Uterus (tissue), 2 donors: ENCODE data around the gene SBNO2.

Experiments used
- POLR2A ChIP-seq, 2 donors: fragments of 450-650 bp; IDR thresholded peaks; one replicate each; pipeline ENCODE4 v1.6.1; 2016; ENCODE audit warnings: antibody characterized with exemption in 2 of 2, mild to moderate bottlenecking in 1 of 2, moderate library complexity in 1 of 2
- TF ChIP-seq, protein P1 (sequence below), 4 experiments: fragments of 200-600 bp in 2 of 4; fragments of 450-650 bp in 2 of 4; sonication (generic) in 2 of 4; IDR thresholded peaks; one replicate each; pipeline ENCODE4 v1.5.1; 2016 to 2019; ENCODE audit warnings: antibody characterized with exemption in 4 of 4, mild to moderate bottlenecking in 2 of 4, moderate library complexity in 1 of 4

DNA sequence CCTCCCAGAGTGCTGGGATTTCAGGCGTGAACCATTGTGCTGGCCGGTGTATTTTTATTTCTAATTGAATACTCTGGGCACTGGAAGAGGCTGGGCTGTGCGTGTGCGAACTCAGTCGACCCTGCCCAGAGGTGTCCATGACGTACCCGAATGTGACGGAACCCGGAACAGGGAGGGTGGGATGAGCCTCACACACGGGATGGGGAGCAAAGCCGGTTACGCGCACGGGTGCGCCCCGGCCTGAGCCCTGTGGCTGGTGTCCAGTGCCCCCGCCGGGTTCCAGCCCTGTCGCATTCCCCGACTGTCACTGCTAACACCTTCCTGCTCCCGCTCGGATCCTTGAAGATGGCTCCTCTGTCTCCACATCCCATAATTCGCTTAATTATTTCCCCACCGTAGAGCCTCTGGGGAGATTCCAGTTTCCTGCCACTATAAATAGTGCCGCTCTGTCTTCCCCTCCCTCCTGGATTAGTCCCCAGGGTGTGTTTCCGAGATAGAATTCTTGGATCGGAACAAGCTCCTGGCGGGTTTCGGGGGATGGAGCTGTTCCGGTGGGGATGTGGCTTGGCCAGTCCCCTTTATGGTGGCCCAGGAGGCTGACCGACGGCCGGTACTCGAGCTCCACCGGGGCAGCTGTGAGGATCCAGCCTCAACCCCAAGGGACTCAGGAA is 22.0 kb downstream of the SBNO2 start:
- TF ChIP-seq, protein P1, sequence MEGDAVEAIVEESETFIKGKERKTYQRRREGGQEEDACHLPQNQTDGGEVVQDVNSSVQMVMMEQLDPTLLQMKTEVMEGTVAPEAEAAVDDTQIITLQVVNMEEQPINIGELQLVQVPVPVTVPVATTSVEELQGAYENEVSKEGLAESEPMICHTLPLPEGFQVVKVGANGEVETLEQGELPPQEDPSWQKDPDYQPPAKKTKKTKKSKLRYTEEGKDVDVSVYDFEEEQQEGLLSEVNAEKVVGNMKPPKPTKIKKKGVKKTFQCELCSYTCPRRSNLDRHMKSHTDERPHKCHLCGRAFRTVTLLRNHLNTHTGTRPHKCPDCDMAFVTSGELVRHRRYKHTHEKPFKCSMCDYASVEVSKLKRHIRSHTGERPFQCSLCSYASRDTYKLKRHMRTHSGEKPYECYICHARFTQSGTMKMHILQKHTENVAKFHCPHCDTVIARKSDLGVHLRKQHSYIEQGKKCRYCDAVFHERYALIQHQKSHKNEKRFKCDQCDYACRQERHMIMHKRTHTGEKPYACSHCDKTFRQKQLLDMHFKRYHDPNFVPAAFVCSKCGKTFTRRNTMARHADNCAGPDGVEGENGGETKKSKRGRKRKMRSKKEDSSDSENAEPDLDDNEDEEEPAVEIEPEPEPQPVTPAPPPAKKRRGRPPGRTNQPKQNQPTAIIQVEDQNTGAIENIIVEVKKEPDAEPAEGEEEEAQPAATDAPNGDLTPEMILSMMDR (IDR thresholded peaks at IDR 0.05) = no peak
- TF ChIP-seq POLR2A (IDR thresholded peaks at IDR 0.05) = no peak
